ENCODE measurements around the gene ABCB8. TPM values are rescaled to one million over a fixed set of nuclear protein-coding genes. Genes with fewer than 3 reads are reported as not detected.

The ABCB8 gene
- 17.0 and 45.3 TPM in 2 replicates for total RNA-seq

GRCh38 chr7:151028131-151028947, at the start of gene ABCB8:
Gene ABCB8, plus strand, starts transcription at chr7:151028450. Its CDS starts 66 bp downstream, at chr7:151028516.

GRCh38 chr7:150990416-150991186, 37.6 kb upstream of the ABCB8 start, which contains the start of gene NOS3:
Gene NOS3, plus strand, starts transcription at chr7:150991017. Its CDS starts 2,787 bp downstream, at chr7:150993804.

GRCh38 chr7:151024435-151025056, 3.7 kb upstream of the ABCB8 start, which contains the start of gene ATG9B:
Gene ATG9B, minus strand, starts transcription at chr7:151024494. Its CDS starts 71 bp downstream, at chr7:151024423.

GRCh38 chr7:151047976-151048815, 19.9 kb downstream of the ABCB8 start, which contains the start of gene ASIC3:
Gene ASIC3, plus strand, starts transcription at chr7:151048531. Its CDS starts 355 bp downstream, at chr7:151048886.

GRCh38 chr7:151057506-151057988, 29.3 kb downstream of the ABCB8 start, which contains the start of gene CDK5:
Gene CDK5, minus strand, starts transcription at chr7:151057897. Its CDS starts 49 bp downstream, at chr7:151057848.

GRCh38 chr7:151059367-151060112, 31.3 kb downstream of the ABCB8 start, which contains the start of gene SLC4A2:
Gene SLC4A2, plus strand, starts transcription at chr7:151059589. Its CDS starts 2,399 bp downstream, at chr7:151061988.

GRCh38 chr7:151080522-151081169, 52.4 kb downstream of the ABCB8 start, which contains the start of gene FASTK:
Gene FASTK, minus strand, starts transcription at chr7:151080809. Its CDS starts 43 bp downstream, at chr7:151080766.

GRCh38 chr7:151083071-151083823, 55.0 kb downstream of the ABCB8 start, which contains the start of gene TMUB1:
Gene TMUB1, minus strand, starts transcription at chr7:151083493. Its CDS starts 930 bp downstream, at chr7:151082563.

GRCh38 chr7:151085691-151086620, 57.7 kb downstream of the ABCB8 start, which contains the start of gene AGAP3:
Gene AGAP3, plus strand, starts transcription at chr7:151086475. Its CDS starts 267 bp downstream, at chr7:151086742.

Other genes starting within 250 kb of the ABCB8 start
- 14.3 TPM in 1 of 2 replicates, not detected in the other for gene TMEM176B, start 228.1 kb upstream of the ABCB8 start, total RNA-seq
- gene TMEM176A, start 227.7 kb upstream of the ABCB8 start, total RNA-seq: 19.9 TPM in 1 of 2 replicates, not detected in the other
- not detected in 2 replicates for gene AOC1, start 175.9 kb upstream of the ABCB8 start, total RNA-seq
- gene KCNH2, start 50.1 kb upstream of the ABCB8 start, total RNA-seq: under 0.01 and 0.16 TPM in 2 replicates
- gene NOS3, start 37.4 kb upstream of the ABCB8 start, total RNA-seq: 1.4 and 4.5 TPM in 2 replicates
- 0.13 and 0.64 TPM in 2 replicates for gene ATG9B, start 4.0 kb upstream of the ABCB8 start, total RNA-seq
- 0.13 and 0.96 TPM in 2 replicates for gene ASIC3, start 20.1 kb downstream of the ABCB8 start, total RNA-seq
- 19.9 and 21.6 TPM in 2 replicates for gene CDK5, start 29.4 kb downstream of the ABCB8 start, total RNA-seq
- 98.3 and 113 TPM in 2 replicates for gene SLC4A2, start 31.1 kb downstream of the ABCB8 start, total RNA-seq
- 46.5 and 52.5 TPM in 2 replicates for gene FASTK, start 52.4 kb downstream of the ABCB8 start, total RNA-seq
- 55.1 and 58.2 TPM in 2 replicates for gene TMUB1, start 55.0 kb downstream of the ABCB8 start, total RNA-seq
- 25.5 and 34.6 TPM in 2 replicates for gene AGAP3, start 58.0 kb downstream of the ABCB8 start, total RNA-seq
- not detected in 2 replicates for gene GBX1, start 139.2 kb downstream of the ABCB8 start, total RNA-seq
- gene ASB10, start 158.8 kb downstream of the ABCB8 start, total RNA-seq: not detected in 2 replicates
- not detected in 2 replicates for gene H2BK1, start 182.0 kb downstream of the ABCB8 start, total RNA-seq
- 44.6 and 54.8 TPM in 2 replicates for gene ABCF2, start 198.8 kb downstream of the ABCB8 start, total RNA-seq
- gene CHPF2, start 204.0 kb downstream of the ABCB8 start, total RNA-seq: 74.2 and 81.2 TPM in 2 replicates
- gene SMARCD3, start 220.2 kb downstream of the ABCB8 start, total RNA-seq: 23.7 and 51.5 TPM in 2 replicates